Gastroesophageal sphincter (tissue), 3 donors: ENCODE data around the gene SLC17A9.

Experiments used
- EP300 ChIP-seq: sonication (generic); formaldehyde crosslinking; IDR thresholded peaks from one replicate; pipeline ENCODE4 v1.6.1; 2017; ENCODE audit warnings: antibody characterized with exemption, mild to moderate bottlenecking
- POLR2A ChIP-seq, 2 donors: fragments of 450-650 bp; IDR thresholded peaks; one replicate each; pipeline ENCODE4 v1.6.1; 2017; ENCODE audit warnings: antibody characterized with exemption in 2 of 2, mild to moderate bottlenecking in 2 of 2, moderate library complexity in 1 of 2
- POLR2AphosphoS5 ChIP-seq: sonication (generic); formaldehyde crosslinking; IDR thresholded peaks from one replicate; pipeline ENCODE4 v1.6.1; 2017; ENCODE audit warnings: antibody characterized with exemption
- TF ChIP-seq, protein P1 (sequence below), 4 experiments: fragments of 200-600 bp in 2 of 4; fragments of 450-650 bp in 2 of 4; sonication (generic) in 1 of 4; IDR thresholded peaks; one replicate each; pipeline ENCODE4 v1.5.1; 2017 to 2019; ENCODE audit warnings: antibody characterized with exemption in 4 of 4, mild to moderate bottlenecking in 2 of 4, moderate library complexity in 2 of 4

DNA sequence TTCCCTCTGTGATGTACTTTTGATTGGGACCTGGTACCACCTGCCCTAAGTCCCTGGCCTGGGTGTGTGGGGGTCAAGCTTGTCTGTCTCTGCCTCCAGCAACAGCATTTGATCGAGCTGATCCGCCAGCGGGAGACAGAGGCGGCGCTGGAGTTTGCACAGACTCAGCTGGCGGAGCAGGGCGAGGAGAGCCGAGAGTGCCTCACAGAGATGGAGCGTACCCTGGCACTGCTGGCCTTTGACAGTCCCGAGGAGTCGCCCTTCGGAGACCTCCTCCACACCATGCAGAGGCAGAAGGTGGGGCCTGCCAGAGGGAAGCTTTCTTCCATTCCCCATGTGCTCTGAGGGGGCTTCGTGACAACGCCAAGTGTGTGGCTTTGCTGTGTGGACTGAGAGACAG is 9.1 kb upstream of the SLC17A9 start:
- TF ChIP-seq, protein P1, sequence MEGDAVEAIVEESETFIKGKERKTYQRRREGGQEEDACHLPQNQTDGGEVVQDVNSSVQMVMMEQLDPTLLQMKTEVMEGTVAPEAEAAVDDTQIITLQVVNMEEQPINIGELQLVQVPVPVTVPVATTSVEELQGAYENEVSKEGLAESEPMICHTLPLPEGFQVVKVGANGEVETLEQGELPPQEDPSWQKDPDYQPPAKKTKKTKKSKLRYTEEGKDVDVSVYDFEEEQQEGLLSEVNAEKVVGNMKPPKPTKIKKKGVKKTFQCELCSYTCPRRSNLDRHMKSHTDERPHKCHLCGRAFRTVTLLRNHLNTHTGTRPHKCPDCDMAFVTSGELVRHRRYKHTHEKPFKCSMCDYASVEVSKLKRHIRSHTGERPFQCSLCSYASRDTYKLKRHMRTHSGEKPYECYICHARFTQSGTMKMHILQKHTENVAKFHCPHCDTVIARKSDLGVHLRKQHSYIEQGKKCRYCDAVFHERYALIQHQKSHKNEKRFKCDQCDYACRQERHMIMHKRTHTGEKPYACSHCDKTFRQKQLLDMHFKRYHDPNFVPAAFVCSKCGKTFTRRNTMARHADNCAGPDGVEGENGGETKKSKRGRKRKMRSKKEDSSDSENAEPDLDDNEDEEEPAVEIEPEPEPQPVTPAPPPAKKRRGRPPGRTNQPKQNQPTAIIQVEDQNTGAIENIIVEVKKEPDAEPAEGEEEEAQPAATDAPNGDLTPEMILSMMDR (IDR thresholded peaks at IDR 0.05) = no peak
- no peak for TF ChIP-seq POLR2A (IDR thresholded peaks at IDR 0.05)
- no peak for TF ChIP-seq POLR2AphosphoS5
- TF ChIP-seq EP300 = no peak
